ENCODE data around the gene WDR91.
"Not testable (repeated sequence)": the region's sequence is repeated elsewhere in the genome, so short reads cannot be mapped to it uniquely, and the experiment has no call there.

- TF ChIP-seq CTCF (IDR thresholded peaks at IDR 0.05; ENCODE audit: extremely low read depth in 1 of 2, insufficient read depth in 1 of 2, low read depth in 1 of 2, low read length in 2 of 2); POLR2A (IDR thresholded peaks at IDR 0.05; ENCODE audit: low read depth, low read length); EZH2 (IDR thresholded peaks at IDR 0.05; ENCODE audit: borderline replicate concordance, low read depth, low read length, severe bottlenecking): not testable (repeated sequence)
Measured at GRCh38 chr7:135234095-135234494, 22.8 kb upstream of the WDR91 start.

Measured in endothelial cell of umbilical vein (primary cell).